Right lobe of liver (tissue), 4 donors: ENCODE results near the gene MRPL41.

Experiments
- POLR2A ChIP-seq: fragments of 450-650 bp; IDR thresholded peaks from one replicate; pipeline ENCODE4 v1.6.1; 2017; ENCODE audit warnings: antibody characterized with exemption, mild to moderate bottlenecking
- TF ChIP-seq, protein P1 (sequence below), 4 donors: fragments of 200-600 bp in 3 of 4; fragments of 450-650 bp in 1 of 4; IDR thresholded peaks; one replicate each; pipeline versions ENCODE4 v1.5.1 to v1.8.0; 2016 to 2022; ENCODE audit warnings: antibody characterized with exemption in 4 of 4, mild to moderate bottlenecking in 2 of 4
- donor health status: DM: no; HTN: no; CAD: no.
- donor health status: DM: no; HTN: no; CAD: no.
- donor health status: DM: no; HTN: yes; CAD: no.

DNA sequence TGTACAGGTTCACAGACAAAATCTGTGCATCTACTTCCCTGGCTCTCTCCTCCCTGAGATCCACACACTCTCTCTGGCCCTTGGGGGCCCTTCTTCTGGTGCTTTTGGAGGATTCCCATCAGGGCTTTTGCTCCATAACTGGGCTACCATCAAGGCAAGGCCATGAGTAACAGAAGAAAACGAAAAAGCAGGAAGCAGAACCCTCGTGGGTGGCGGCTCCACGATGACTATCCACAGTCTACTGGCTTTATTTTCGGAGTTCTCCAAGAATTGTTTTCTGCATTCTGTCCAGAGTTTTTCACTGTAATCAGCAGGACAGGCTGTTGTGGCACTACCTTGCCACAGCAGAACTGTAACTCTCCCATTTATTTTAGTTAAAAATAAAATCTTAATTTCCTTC lies 21.3 kb upstream of the MRPL41 start:
- TF ChIP-seq, protein P1, sequence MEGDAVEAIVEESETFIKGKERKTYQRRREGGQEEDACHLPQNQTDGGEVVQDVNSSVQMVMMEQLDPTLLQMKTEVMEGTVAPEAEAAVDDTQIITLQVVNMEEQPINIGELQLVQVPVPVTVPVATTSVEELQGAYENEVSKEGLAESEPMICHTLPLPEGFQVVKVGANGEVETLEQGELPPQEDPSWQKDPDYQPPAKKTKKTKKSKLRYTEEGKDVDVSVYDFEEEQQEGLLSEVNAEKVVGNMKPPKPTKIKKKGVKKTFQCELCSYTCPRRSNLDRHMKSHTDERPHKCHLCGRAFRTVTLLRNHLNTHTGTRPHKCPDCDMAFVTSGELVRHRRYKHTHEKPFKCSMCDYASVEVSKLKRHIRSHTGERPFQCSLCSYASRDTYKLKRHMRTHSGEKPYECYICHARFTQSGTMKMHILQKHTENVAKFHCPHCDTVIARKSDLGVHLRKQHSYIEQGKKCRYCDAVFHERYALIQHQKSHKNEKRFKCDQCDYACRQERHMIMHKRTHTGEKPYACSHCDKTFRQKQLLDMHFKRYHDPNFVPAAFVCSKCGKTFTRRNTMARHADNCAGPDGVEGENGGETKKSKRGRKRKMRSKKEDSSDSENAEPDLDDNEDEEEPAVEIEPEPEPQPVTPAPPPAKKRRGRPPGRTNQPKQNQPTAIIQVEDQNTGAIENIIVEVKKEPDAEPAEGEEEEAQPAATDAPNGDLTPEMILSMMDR (IDR thresholded peaks at IDR 0.05) = no peak
- no peak for TF ChIP-seq POLR2A
